GM21528 (cell line): ENCODE data around the gene CCDC195.
"Not testable (repeated sequence)": the region's sequence is repeated elsewhere in the genome, so short reads cannot be mapped to it uniquely, and the experiment has no call there.

Experiments
- ATAC-seq: cut with Tn5 transposase; IDR thresholded peaks from one replicate; pipeline ENCODE4 v1.9.1; 2021; ENCODE audit warnings: mild to moderate bottlenecking, moderate library complexity; ENCODE audit not compliant: unreplicated experiment, low FRiP score

The CCDC195 gene

GRCh38 chr2:224691563-224691962 is 24.6 kb downstream of the CCDC195 start:
- ATAC-seq, result no peak

GRCh38 chr2:224690868-224691267 is 25.3 kb downstream of the CCDC195 start:
- no peak for ATAC-seq

GRCh38 chr2:224689539-224689938 is 26.6 kb downstream of the CCDC195 start:
- no peak for ATAC-seq

- ATAC-seq, result no peak
Measured at GRCh38 chr2:224688997-224689396, 27.2 kb downstream of the CCDC195 start.

GRCh38 chr2:224687156-224687555 is 29.0 kb downstream of the CCDC195 start:
- ATAC-seq, result no peak

- no peak for ATAC-seq
Measured at GRCh38 chr2:224685121-224685520, 31.0 kb downstream of the CCDC195 start.

- ATAC-seq, result no peak
Measured at GRCh38 chr2:224682134-224682533, 34.0 kb downstream of the CCDC195 start.

- ATAC-seq, result no peak
Measured at GRCh38 chr2:224671731-224672130, 44.4 kb downstream of the CCDC195 start.

GRCh38 chr2:224670203-224670602 is 46.0 kb downstream of the CCDC195 start:
- no peak for ATAC-seq

- no peak for ATAC-seq
Measured at GRCh38 chr2:224669449-224669848, 46.7 kb downstream of the CCDC195 start.

GRCh38 chr2:224668123-224668909 is 47.8 kb downstream of the CCDC195 start:
- ATAC-seq, result no peak

GRCh38 chr2:224666951-224667553 is 49.1 kb downstream of the CCDC195 start:
- ATAC-seq, result peak; percentile 97

- ATAC-seq, result not testable (repeated sequence)
Measured at GRCh38 chr2:224663322-224663721, 52.8 kb downstream of the CCDC195 start.

GRCh38 chr2:224661708-224662107 is 54.5 kb downstream of the CCDC195 start:
- not testable (repeated sequence) for ATAC-seq

- no peak for ATAC-seq
Measured at GRCh38 chr2:224659714-224660113, 56.5 kb downstream of the CCDC195 start.

- no peak for ATAC-seq
Measured at GRCh38 chr2:224658780-224659405, 57.3 kb downstream of the CCDC195 start.

GRCh38 chr2:224657349-224657748 is 58.8 kb downstream of the CCDC195 start:
- no peak for ATAC-seq

- no peak for ATAC-seq
Measured at GRCh38 chr2:224655006-224655537, 61.1 kb downstream of the CCDC195 start.
